Mesendoderm (in vitro differentiated cells): ENCODE data around the gene RALGAPB.
"Not testable (repeated sequence)": the region's sequence is repeated elsewhere in the genome, so short reads cannot be mapped to it uniquely, and the experiment has no call there.

Experiments
- DNase-seq: peaks from one replicate; pipeline ENCODE4 v3.0.0; 2013
- H2AK5ac ChIP-seq: 2 replicates; pipeline ENCODE4 v1.6.1; 2013; ENCODE audit warnings: low read length, inconsistent platforms
- H2BK120ac ChIP-seq: 2 replicates; pipeline ENCODE4 v1.6.1; 2013; ENCODE audit warnings: low read depth, mild to moderate bottlenecking, low read length, moderate library complexity, mixed read lengths
- H2BK15ac ChIP-seq: replicated peaks from 2 replicates; pipeline ENCODE4 v1.6.1; 2013; ENCODE audit warnings: low read depth, mild to moderate bottlenecking, moderate library complexity
- H2BK5ac ChIP-seq: 2 replicates; pipeline ENCODE4 v1.6.1; 2013; ENCODE audit warnings: low read length, inconsistent platforms
- H3K18ac ChIP-seq: 2 replicates; pipeline ENCODE4 v1.6.1; 2013; ENCODE audit warnings: mild to moderate bottlenecking, low read length, mixed read lengths
- H3K23ac ChIP-seq: one replicate; pipeline ENCODE4 v1.6.1; 2013; ENCODE audit warnings: low read length
- H3K27ac ChIP-seq: 2 replicates; pipeline ENCODE4 v1.5.1; 2013; ENCODE audit warnings: low read depth, mild to moderate bottlenecking, inconsistent platforms, low read length, moderate library complexity
- H3K27me3 ChIP-seq: 2 replicates; pipeline ENCODE4 v1.6.1; 2013; ENCODE audit warnings: low read length, control low read depth, mild to moderate bottlenecking, inconsistent platforms; ENCODE audit not compliant: insufficient read depth, poor library complexity
- H3K36me3 ChIP-seq: 2 replicates; pipeline ENCODE4 v1.6.1; 2013; ENCODE audit warnings: low read length, inconsistent platforms; ENCODE audit not compliant: control insufficient read depth, insufficient read depth
- H3K4ac ChIP-seq: one replicate; pipeline ENCODE4 v1.6.1; 2013; ENCODE audit warnings: low read depth, mild to moderate bottlenecking, low read length, moderate library complexity
- H3K4me1 ChIP-seq: 2 replicates; pipeline ENCODE4 v1.6.1; 2013; ENCODE audit warnings: low read depth, low read length, inconsistent platforms; ENCODE audit not compliant: control insufficient read depth
- H3K4me2 ChIP-seq: 2 replicates; pipeline ENCODE4 v1.6.1; 2013; ENCODE audit warnings: low read length
- H3K4me3 ChIP-seq: 2 replicates; pipeline ENCODE4 v1.5.1; 2013; ENCODE audit warnings: mild to moderate bottlenecking, low read length
- H3K56ac ChIP-seq: one replicate; pipeline ENCODE4 v1.6.1; 2013; ENCODE audit warnings: low read length
- H3K79me1 ChIP-seq: 2 replicates; pipeline ENCODE4 v1.6.1; 2013; ENCODE audit warnings: low read length, inconsistent platforms
- H3K79me2 ChIP-seq: 2 replicates; pipeline ENCODE4 v1.6.1; 2013; ENCODE audit warnings: mild to moderate bottlenecking, low read length; ENCODE audit not compliant: control insufficient read depth, insufficient read depth
- H3K9ac ChIP-seq: 2 replicates; pipeline ENCODE4 v1.6.1; 2013; ENCODE audit warnings: low read length, inconsistent platforms
- H4K5ac ChIP-seq: one replicate; pipeline ENCODE4 v1.6.1; 2013; ENCODE audit warnings: low read length
- H4K8ac ChIP-seq: one replicate; pipeline ENCODE4 v1.6.1; 2013; ENCODE audit warnings: low read depth, mild to moderate bottlenecking, control low read depth, low read length, moderate library complexity
- WGBS: extraction: QIAGEN DNeasy Blood & Tissue Kit; methylation state at CpG from one replicate; pipeline ENCODE4 v1.1.7; 2013; ENCODE audit warnings: low lambda C conversion rate, missing lambda C conversion rate; ENCODE audit not compliant: insufficient coverage; ENCODE audit errors: extremely low coverage; 5-methylcytosine and 5-hydroxymethylcytosine counted together

RALGAPB gene

GRCh38 chr20:38453941-38454340, 18.7 kb upstream of the RALGAPB start:
- no peak overlapping the region for H3K4me3 ChIP-seq
- H4K8ac ChIP-seq = no peak overlapping the region
- H3K79me2 ChIP-seq = no peaks in the 10 kb centered on the region
- no peaks in the 10 kb centered on the region for H3K79me1 ChIP-seq
- no peak overlapping the region for H3K18ac ChIP-seq
- H2AK5ac ChIP-seq = no peak overlapping the region
- H2BK15ac ChIP-seq = no peak overlapping the region
- no peak overlapping the region for H3K27ac ChIP-seq
- peaks cover 3% of the 10 kb centered on the region for H3K36me3 ChIP-seq
- H3K56ac ChIP-seq = no peak overlapping the region
- no peak overlapping the region for H2BK120ac ChIP-seq
- H3K4ac ChIP-seq = no peak overlapping the region
- no peak for DNase-seq
- WGBS = no CpG with 5 or more reads among the region's 2 CpGs
- no peak overlapping the region for H3K9ac ChIP-seq
- H3K23ac ChIP-seq = no peak overlapping the region
- no peak overlapping the region for H3K4me2 ChIP-seq
- no peak overlapping the region for H4K5ac ChIP-seq
- H3K4me1 ChIP-seq = no peaks in the 10 kb centered on the region
- H2BK5ac ChIP-seq = no peak overlapping the region
- no peaks in the 10 kb centered on the region for H3K27me3 ChIP-seq

GRCh38 chr20:38454556-38455473, 17.8 kb upstream of the RALGAPB start:
- WGBS = no CpG with 5 or more reads among the region's 13 CpGs
- Histone ChIP-seq H3K27me3 (no peaks in the 10 kb centered on the region), H2BK5ac (no peak overlapping the region), H3K4ac (no peak overlapping the region), H2BK15ac (no peak overlapping the region), H3K9ac (no peak overlapping the region), H2AK5ac (no peak overlapping the region), H3K4me3 (no peak overlapping the region), H3K79me1 (no peaks in the 10 kb centered on the region), H3K27ac (no peak overlapping the region), H4K8ac (no peak overlapping the region), H3K79me2 (no peaks in the 10 kb centered on the region), H2BK120ac (no peak overlapping the region), H3K18ac (no peak overlapping the region), H4K5ac (no peak overlapping the region), H3K36me3 (peaks cover 3% of the 10 kb centered on the region), H3K56ac (no peak overlapping the region), H3K4me2 (no peak overlapping the region), H3K23ac (no peak overlapping the region), H3K4me1 (no peaks in the 10 kb centered on the region)
- no peak for DNase-seq

- Histone ChIP-seq H4K8ac (no peak overlapping the region), H3K4ac (no peak overlapping the region), H3K36me3 (no peaks in the 10 kb centered on the region), H3K79me2 (no peaks in the 10 kb centered on the region), H3K56ac (no peak overlapping the region), H3K27me3 (no peaks in the 10 kb centered on the region), H4K5ac (no peak overlapping the region), H3K4me2 (no peak overlapping the region), H3K9ac (no peak overlapping the region), H3K4me3 (no peak overlapping the region), H2BK120ac (no peak overlapping the region), H2AK5ac (no peak overlapping the region), H3K18ac (no peak overlapping the region), H2BK15ac (no peak overlapping the region), H3K4me1 (no peaks in the 10 kb centered on the region), H3K79me1 (no peaks in the 10 kb centered on the region), H2BK5ac (no peak overlapping the region), H3K27ac (no peak overlapping the region), H3K23ac (no peak overlapping the region)
- WGBS = no CpG with 5 or more reads among the region's 5 CpGs
- DNase-seq = no peak
Measured at GRCh38 chr20:38458314-38458713, 14.3 kb upstream of the RALGAPB start.

- H3K18ac ChIP-seq = no peak overlapping the region
- H3K79me1 ChIP-seq = no peaks in the 10 kb centered on the region
- no CpG with 5 or more reads among the region's 5 CpGs for WGBS
- H3K4ac ChIP-seq = no peak overlapping the region
- H2BK120ac ChIP-seq = no peak overlapping the region
- H3K56ac ChIP-seq = no peak overlapping the region
- H2BK15ac ChIP-seq = no peak overlapping the region
- H3K9ac ChIP-seq = no peak overlapping the region
- H3K36me3 ChIP-seq = no peaks in the 10 kb centered on the region
- no peak overlapping the region for H2BK5ac ChIP-seq
- DNase-seq = no peak
- no peak overlapping the region for H3K4me3 ChIP-seq
- H4K5ac ChIP-seq = no peak overlapping the region
- H3K23ac ChIP-seq = no peak overlapping the region
- no peak overlapping the region for H4K8ac ChIP-seq
- no peaks in the 10 kb centered on the region for H3K79me2 ChIP-seq
- no peak overlapping the region for H3K4me2 ChIP-seq
- no peaks in the 10 kb centered on the region for H3K4me1 ChIP-seq
- H3K27ac ChIP-seq = no peak overlapping the region
- H3K27me3 ChIP-seq = no peaks in the 10 kb centered on the region
- no peak overlapping the region for H2AK5ac ChIP-seq
Measured at GRCh38 chr20:38460040-38460623, 12.5 kb upstream of the RALGAPB start.

GRCh38 chr20:38460631-38461030, 12.0 kb upstream of the RALGAPB start:
- H3K4me3 ChIP-seq, H3K18ac ChIP-seq, H3K79me2 ChIP-seq, H2BK15ac ChIP-seq, H3K4me1 ChIP-seq, H2AK5ac ChIP-seq, H2BK5ac ChIP-seq, H3K23ac ChIP-seq, H3K27ac ChIP-seq, H4K5ac ChIP-seq, H2BK120ac ChIP-seq, H4K8ac ChIP-seq, H3K27me3 ChIP-seq, H3K79me1 ChIP-seq, H3K4me2 ChIP-seq, H3K4ac ChIP-seq, H3K56ac ChIP-seq, H3K9ac ChIP-seq, DNase-seq, H3K36me3 ChIP-seq: not testable (repeated sequence)
- WGBS = no CpG with 5 or more reads among the region's 2 CpGs
